NCI-H2081 (cell line): Measurements from ENCODE around the gene ICAM2.
"Not testable (repeated sequence)": the region's sequence is repeated elsewhere in the genome, so short reads cannot be mapped to it uniquely, and the experiment has no call there.

Experiments used
- DNase-seq, 2 experiments: peaks; one replicate each; lab custom pipeline; 2025; lab: John Stamatoyannopoulos, UW

ICAM2 gene

GRCh38 chr17:63997341-63998048 lies 22.9 kb downstream of the ICAM2 start:
- DNase-seq: no peak

GRCh38 chr17:63996430-63997182 lies 23.8 kb downstream of the ICAM2 start:
- no peak for DNase-seq

GRCh38 chr17:63995626-63996025 lies 24.8 kb downstream of the ICAM2 start:
- no peak for DNase-seq

GRCh38 chr17:63993368-63993985 lies 27.0 kb downstream of the ICAM2 start:
- DNase-seq: no peak

- DNase-seq: no peak
Observed at GRCh38 chr17:63991611-63992010, 28.8 kb downstream of the ICAM2 start.

GRCh38 chr17:63989622-63990345 lies 30.6 kb downstream of the ICAM2 start:
- DNase-seq: no peak

GRCh38 chr17:63988741-63989621 lies 31.5 kb downstream of the ICAM2 start:
- no peak for DNase-seq

GRCh38 chr17:63988127-63988478 lies 32.3 kb downstream of the ICAM2 start:
- DNase-seq: no peak

GRCh38 chr17:63987221-63988126 lies 33.0 kb downstream of the ICAM2 start:
- DNase-seq: no peak

- no peak for DNase-seq
Observed at GRCh38 chr17:63986821-63987220, 33.6 kb downstream of the ICAM2 start.

- DNase-seq: no peak
Observed at GRCh38 chr17:63985387-63986140, 34.9 kb downstream of the ICAM2 start.

GRCh38 chr17:63984651-63985386 lies 35.6 kb downstream of the ICAM2 start:
- no peak for DNase-seq

GRCh38 chr17:63984236-63984635 lies 36.2 kb downstream of the ICAM2 start:
- DNase-seq: no peak

GRCh38 chr17:63983320-63983719 lies 37.1 kb downstream of the ICAM2 start:
- DNase-seq: no peak

GRCh38 chr17:63982641-63983040 lies 37.8 kb downstream of the ICAM2 start:
- not testable (repeated sequence) for DNase-seq

GRCh38 chr17:63978272-63979200 lies 41.9 kb downstream of the ICAM2 start:
- DNase-seq: no peak

GRCh38 chr17:63976702-63977101 lies 43.7 kb downstream of the ICAM2 start:
- no peak for DNase-seq

- DNase-seq: no peak
Observed at GRCh38 chr17:63975541-63976092, 44.8 kb downstream of the ICAM2 start.
